ENCODE measurements around the gene EZH2.

Gene EZH2

GRCh38 chr7:148915211-148915610, 31.1 kb upstream of the EZH2 start:
- ChIA-PET POLR2A (interaction anchor here (0.8 to 2.2 kb wide), 5 partner anchors 9 to 29 kb away, joined by 3 to 6 read pairs (median 4); no protein-coding TSS in a partner anchor), CTCF (interaction anchor here (1.0 kb wide), 1 partner anchor 59 kb away, joined by 3 read pairs; no protein-coding TSS in a partner anchor)
- TF ChIP-seq L3MBTL2 (conservative IDR thresholded peaks at IDR 0.05) (no peak), NFRKB (IDR thresholded peaks at IDR 0.05) (no peak), ZNF384 (IDR thresholded peaks at IDR 0.05) (no peak), TARDBP (IDR thresholded peaks at IDR 0.05) (no peak), FOXA1 (IDR thresholded peaks at IDR 0.05) (no peak), HDGF (IDR thresholded peaks at IDR 0.05; ENCODE audit: borderline replicate concordance) (no peak), CTBP1 (IDR thresholded peaks at IDR 0.05; ENCODE audit: borderline replicate concordance) (no peak), ARNT (IDR thresholded peaks at IDR 0.05) (no peak), SUZ12 (IDR thresholded peaks at IDR 0.05) (no peak), LEF1 (IDR thresholded peaks at IDR 0.05; ENCODE audit: borderline replicate concordance) (no peak), FOXK2 (IDR thresholded peaks at IDR 0.05) (no peak), FOXM1 (IDR thresholded peaks at IDR 0.05; ENCODE audit: borderline replicate concordance) (no peak), ELF4 (IDR thresholded peaks at IDR 0.05) (no peak), PKNOX1 (IDR thresholded peaks at IDR 0.05) (no peak), SP1 (IDR thresholded peaks at IDR 0.05) (no peak), BHLHE40 (IDR thresholded peaks at IDR 0.05; ENCODE audit: borderline replicate concordance) (no peak)
- DNase-seq (ENCODE audit: extremely low spot score): no peak

- POLR2A ChIA-PET: interaction anchor here (1.2 to 2.2 kb wide), 6 partner anchors 9 to 29 kb away, joined by 3 to 6 read pairs (median 4); no protein-coding TSS in a partner anchor
- CTCF ChIA-PET: interaction anchor here (0.6 to 1.0 kb wide), 4 partner anchors 11 to 1442 kb away, joined by 3 to 7 read pairs (median 4); no protein-coding TSS in a partner anchor
- no peak for TF ChIP-seq ELF4 (IDR thresholded peaks at IDR 0.05)
- no peak for TF ChIP-seq HDGF (IDR thresholded peaks at IDR 0.05; ENCODE audit: borderline replicate concordance)
- TF ChIP-seq ARNT (IDR thresholded peaks at IDR 0.05): no peak
- TF ChIP-seq CTBP1 (IDR thresholded peaks at IDR 0.05; ENCODE audit: borderline replicate concordance): no peak; the same call in 1 of the 2 replicates
- TF ChIP-seq BHLHE40 (IDR thresholded peaks at IDR 0.05; ENCODE audit: borderline replicate concordance): no peak
- TF ChIP-seq LEF1 (IDR thresholded peaks at IDR 0.05; ENCODE audit: borderline replicate concordance): no peak
- no peak for TF ChIP-seq NFRKB (IDR thresholded peaks at IDR 0.05)
- TF ChIP-seq FOXK2 (IDR thresholded peaks at IDR 0.05): no peak
- TF ChIP-seq TARDBP (IDR thresholded peaks at IDR 0.05): no peak
- no peak for TF ChIP-seq FOXA1 (IDR thresholded peaks at IDR 0.05)
- no peak for TF ChIP-seq L3MBTL2 (conservative IDR thresholded peaks at IDR 0.05)
- no peak for TF ChIP-seq PKNOX1 (IDR thresholded peaks at IDR 0.05)
- no peak for TF ChIP-seq SP1 (IDR thresholded peaks at IDR 0.05)
- DNase-seq (ENCODE audit: extremely low spot score): peak; percentile 50
Observed at GRCh38 chr7:148914208-148914777, 30.2 kb upstream of the EZH2 start.

GRCh38 chr7:148912758-148913541, 28.9 kb upstream of the EZH2 start:
- POLR2A ChIA-PET: interaction anchor here (0.9 to 1.5 kb wide), 4 partner anchors 24 to 29 kb away, joined by 3 to 6 read pairs (median 4); no protein-coding TSS in a partner anchor
- CTCF ChIA-PET: interaction anchor here (0.7 kb wide), 1 partner anchor 21 kb away, joined by 3 read pairs; no protein-coding TSS in a partner anchor
- DNase-seq (ENCODE audit: extremely low spot score): no peak
- TF ChIP-seq FOXM1 (IDR thresholded peaks at IDR 0.05; ENCODE audit: borderline replicate concordance): no peak
- TF ChIP-seq SUZ12 (IDR thresholded peaks at IDR 0.05): no peak
- TF ChIP-seq ELF4 (IDR thresholded peaks at IDR 0.05): no peak
- TF ChIP-seq CTBP1 (IDR thresholded peaks at IDR 0.05; ENCODE audit: borderline replicate concordance): peak; percentile 26; the same call in 1 of the 2 replicates
- no peak for TF ChIP-seq ZNF384 (IDR thresholded peaks at IDR 0.05)

GRCh38 chr7:148912151-148912550, 28.1 kb upstream of the EZH2 start:
- TF ChIP-seq PKNOX1 (IDR thresholded peaks at IDR 0.05): no peak
- TF ChIP-seq LEF1 (IDR thresholded peaks at IDR 0.05; ENCODE audit: borderline replicate concordance): no peak
- no peak for DNase-seq (ENCODE audit: extremely low spot score)
- POLR2A ChIA-PET: interaction anchor here (1.0 to 1.2 kb wide), 2 partner anchors 24 to 29 kb away, joined by 3 to 5 read pairs; no protein-coding TSS in a partner anchor
- CTCF ChIA-PET: interaction anchor here (0.7 kb wide), 1 partner anchor 21 kb away, joined by 3 read pairs; no protein-coding TSS in a partner anchor

GRCh38 chr7:148911626-148912025, 27.5 kb upstream of the EZH2 start:
- POLR2A ChIA-PET: no interaction called here
- CTCF ChIA-PET: interaction anchor here (1.1 kb wide), 1 partner anchor 13 kb away, joined by 3 read pairs; no protein-coding TSS in a partner anchor
- no peak for DNase-seq (ENCODE audit: extremely low spot score)
- no peak for TF ChIP-seq TARDBP (IDR thresholded peaks at IDR 0.05)
- no peak for TF ChIP-seq CTBP1 (IDR thresholded peaks at IDR 0.05; ENCODE audit: borderline replicate concordance)
- TF ChIP-seq ZNF384 (IDR thresholded peaks at IDR 0.05): no peak
- TF ChIP-seq HDGF (IDR thresholded peaks at IDR 0.05; ENCODE audit: borderline replicate concordance): no peak
- TF ChIP-seq SUZ12 (IDR thresholded peaks at IDR 0.05): no peak
- TF ChIP-seq ELF4 (IDR thresholded peaks at IDR 0.05): no peak
- TF ChIP-seq SP1 (IDR thresholded peaks at IDR 0.05): no peak
- no peak for TF ChIP-seq BHLHE40 (IDR thresholded peaks at IDR 0.05; ENCODE audit: borderline replicate concordance)
- no peak for TF ChIP-seq FOXA1 (IDR thresholded peaks at IDR 0.05)
- TF ChIP-seq LEF1 (IDR thresholded peaks at IDR 0.05; ENCODE audit: borderline replicate concordance): no peak
- TF ChIP-seq FOXK2 (IDR thresholded peaks at IDR 0.05): no peak
- TF ChIP-seq L3MBTL2 (conservative IDR thresholded peaks at IDR 0.05): no peak
- TF ChIP-seq NFRKB (IDR thresholded peaks at IDR 0.05): no peak
- TF ChIP-seq FOXM1 (IDR thresholded peaks at IDR 0.05; ENCODE audit: borderline replicate concordance): no peak
- TF ChIP-seq PKNOX1 (IDR thresholded peaks at IDR 0.05): no peak
- no peak for TF ChIP-seq ARNT (IDR thresholded peaks at IDR 0.05)
